NT2/D1 (cell line): ENCODE measurements around the gene ITPRIP.

Experiments
- DNase-seq: peaks from one replicate; pipeline ENCODE4 v3.0.0-alpha.2; 2011; ENCODE audit warnings: low read depth, low spot score
- H3K27me3 ChIP-seq: 2 replicates; pipeline ENCODE4 v1.6.0; 2011; ENCODE audit warnings: mild to moderate bottlenecking; ENCODE audit not compliant: insufficient read length, insufficient read depth
- H3K36me3 ChIP-seq: 2 replicates; pipeline ENCODE4 v1.6.1; 2011; ENCODE audit warnings: mild to moderate bottlenecking, low read length, mixed read lengths; ENCODE audit not compliant: insufficient read depth, insufficient read length
- H3K4me1 ChIP-seq: 2 replicates; pipeline ENCODE4 v1.5.1; 2011; ENCODE audit not compliant: insufficient read depth, insufficient read length
- H3K4me3 ChIP-seq: 2 replicates; pipeline ENCODE4 v1.5.1; 2011; ENCODE audit warnings: low read depth; ENCODE audit not compliant: insufficient read length
- H3K9ac ChIP-seq: 2 replicates; pipeline ENCODE4 v1.6.0; 2011; ENCODE audit warnings: low read depth; ENCODE audit not compliant: insufficient read length
- H3K9me3 ChIP-seq: 2 replicates; pipeline ENCODE4 v1.5.1; 2011; ENCODE audit warnings: mild to moderate bottlenecking, low read length; ENCODE audit not compliant: insufficient read depth
- SUZ12 ChIP-seq: IDR thresholded peaks from 2 replicates; pipeline ENCODE4 v1.6.1; 2011; ENCODE audit not compliant: insufficient read length, insufficient read depth; ENCODE audit errors: extremely low read depth
- YY1 ChIP-seq: IDR thresholded peaks from 2 replicates; pipeline ENCODE4 v1.6.1; 2011; ENCODE audit not compliant: insufficient read length, insufficient read depth
- ZNF274 ChIP-seq: IDR thresholded peaks from 2 replicates; pipeline ENCODE4 v1.6.1; 2011; ENCODE audit warnings: mild to moderate bottlenecking, low read depth, low read length

The ITPRIP gene

GRCh38 chr10:104303594-104304355, 34.5 kb downstream of the ITPRIP start:
- no peaks in the 10 kb centered on the region for H3K4me1 ChIP-seq
- DNase-seq = no peak
- TF ChIP-seq ZNF274 = no peak

GRCh38 chr10:104301907-104302690, 36.2 kb downstream of the ITPRIP start:
- no peak for TF ChIP-seq ZNF274
- no peak for TF ChIP-seq YY1
- Histone ChIP-seq H3K9ac (no peak overlapping the region), H3K4me1 (no peaks in the 10 kb centered on the region)

More at GRCh38 chr10:104303594-104304355, 34.5 kb downstream of the ITPRIP start:
- H3K9ac ChIP-seq = no peak overlapping the region
- H3K27me3 ChIP-seq = no peaks in the 10 kb centered on the region
- H3K9me3 ChIP-seq = peaks cover 27% of the 10 kb centered on the region; the same call in 1 of the 2 replicates
- no peak overlapping the region for H3K4me3 ChIP-seq
- H3K36me3 ChIP-seq = no peaks in the 10 kb centered on the region

GRCh38 chr10:104300736-104301292, 37.5 kb downstream of the ITPRIP start:
- Histone ChIP-seq H3K9me3 (peaks cover 27% of the 10 kb centered on the region; the same call in 1 of the 2 replicates), H3K4me1 (no peaks in the 10 kb centered on the region), H3K27me3 (no peaks in the 10 kb centered on the region), H3K36me3 (no peaks in the 10 kb centered on the region), H3K4me3 (no peak overlapping the region), H3K9ac (no peak overlapping the region)
- no peak for TF ChIP-seq SUZ12
- no peak for TF ChIP-seq ZNF274
- no peak for TF ChIP-seq YY1
- DNase-seq = no peak

More at GRCh38 chr10:104301907-104302690, 36.2 kb downstream of the ITPRIP start:
- no peaks in the 10 kb centered on the region for H3K36me3 ChIP-seq
- no peaks in the 10 kb centered on the region for H3K27me3 ChIP-seq
- DNase-seq = no peak
- no peak overlapping the region for H3K4me3 ChIP-seq
- peaks cover 27% of the 10 kb centered on the region; the same call in 1 of the 2 replicates for H3K9me3 ChIP-seq

GRCh38 chr10:104300002-104300735, 38.1 kb downstream of the ITPRIP start:
- no peaks in the 10 kb centered on the region for H3K36me3 ChIP-seq
- H3K4me1 ChIP-seq = no peaks in the 10 kb centered on the region
- no peak overlapping the region for H3K9ac ChIP-seq
- TF ChIP-seq ZNF274 = no peak
- TF ChIP-seq SUZ12 = no peak
- TF ChIP-seq YY1 = no peak
- peaks cover 27% of the 10 kb centered on the region; the same call in 1 of the 2 replicates for H3K9me3 ChIP-seq
- no peak for DNase-seq
- no peaks in the 10 kb centered on the region for H3K27me3 ChIP-seq
- H3K4me3 ChIP-seq = no peak overlapping the region

- TF ChIP-seq YY1 (no peak), SUZ12 (no peak), ZNF274 (no peak)
- Histone ChIP-seq H3K4me1 (no peaks in the 10 kb centered on the region), H3K27me3 (no peaks in the 10 kb centered on the region), H3K9ac (no peak overlapping the region), H3K36me3 (no peaks in the 10 kb centered on the region), H3K9me3 (peaks cover 19% of the 10 kb centered on the region; the same call in 1 of the 2 replicates), H3K4me3 (no peak overlapping the region)
- DNase-seq = no peak
Observed at GRCh38 chr10:104299031-104299904, 39.0 kb downstream of the ITPRIP start.
